ENCODE results near the gene PRKCH. TPM values are rescaled to one million over a fixed set of nuclear protein-coding genes. Genes with fewer than 3 reads are reported as not detected.
A peak's percentile ranks its signal among the peaks of the same experiment; 100 is the strongest.

Gene PRKCH
- total RNA-seq, 3 donors from 2014 or later (not counting 1 experiment from before 2014, with no cell fraction given) = 610 to 756 (median 618) TPM

- Mint-ChIP-seq H3K27ac (no peak overlapping the region), H3K27me3 (ENCODE audit: low read depth in 2 of 2) (no peaks in the 10 kb centered on the region), H3K4me1 (peaks cover 95% of the 10 kb centered on the region in 2 donors), H3K4me3 (peak overlapping the region; percentile 63), H3K36me3 (no peaks in the 10 kb centered on the region), H3K9me3 (no peaks in the 10 kb centered on the region)
- Histone ChIP-seq H3K9me3 (ENCODE audit: control insufficient read depth, insufficient read depth, low read length) (no peaks in the 10 kb centered on the region), H3K4me3 (ENCODE audit: low read length) (no peak overlapping the region), H3K4me1 (ENCODE audit: control insufficient read depth, insufficient read depth, low read length) (peaks cover 83% of the 10 kb centered on the region), H3K36me3 (ENCODE audit: control insufficient read depth, insufficient read depth, low read length) (peaks cover 22% of the 10 kb centered on the region), H3K27me3 (ENCODE audit: control insufficient read depth, insufficient read depth, low read length) (no peaks in the 10 kb centered on the region), H3K27ac (ENCODE audit: low read length) (peak overlapping the region; percentile 99)
- intact Hi-C loops (cut with micrococcal nuclease) = loop anchor here (5.0 to 10.0 kb wide), 2 partner anchors 120 to 188 kb away; no protein-coding TSS in a partner anchor
- no peak for DNase-seq
- no peak for TF ChIP-seq CTCF (IDR thresholded peaks at IDR 0.05)
- no peak for ATAC-seq
- 87% methylated on average over 2 of the region's 3 CpGs for WGBS (ENCODE audit: insufficient coverage)
Observed at GRCh38 chr14:61474701-61475100, 153.3 kb downstream of the PRKCH start.

- intact Hi-C loops (cut with micrococcal nuclease) = loop anchor here (5.0 to 10.0 kb wide), 2 partner anchors 119 to 187 kb away; no protein-coding TSS in a partner anchor
- H3K36me3 ChIP-seq (ENCODE audit: control insufficient read depth, insufficient read depth, low read length) = peaks cover 26% of the 10 kb centered on the region
- no peak overlapping the region for H3K27ac Mint-ChIP-seq
- DNase-seq (peak in 1 of 2 donors; percentile 82), ATAC-seq (no peak)
- no peaks in the 10 kb centered on the region for H3K9me3 Mint-ChIP-seq
- H3K4me1 ChIP-seq (ENCODE audit: control insufficient read depth, insufficient read depth, low read length) = peaks cover 80% of the 10 kb centered on the region
- no peak overlapping the region for H3K4me3 ChIP-seq (ENCODE audit: low read length)
- WGBS (ENCODE audit: insufficient coverage) = 0% methylated on average over 1 of the region's 4 CpGs
- peaks cover 95% of the 10 kb centered on the region in 2 donors for H3K4me1 Mint-ChIP-seq
- no peaks in the 10 kb centered on the region for H3K27me3 Mint-ChIP-seq (ENCODE audit: low read depth in 2 of 2)
- peak overlapping the region; percentile 99 for H3K27ac ChIP-seq (ENCODE audit: low read length)
- peak overlapping the region; percentile 63 for H3K4me3 Mint-ChIP-seq
- no peaks in the 10 kb centered on the region for H3K9me3 ChIP-seq (ENCODE audit: control insufficient read depth, insufficient read depth, low read length)
- H3K36me3 Mint-ChIP-seq = no peaks in the 10 kb centered on the region
- H3K27me3 ChIP-seq (ENCODE audit: control insufficient read depth, insufficient read depth, low read length) = no peaks in the 10 kb centered on the region
- peak; percentile 77 for TF ChIP-seq CTCF (IDR thresholded peaks at IDR 0.05)
Observed at GRCh38 chr14:61475316-61475715, 153.9 kb downstream of the PRKCH start.

GRCh38 chr14:61476105-61476753 lies 154.8 kb downstream of the PRKCH start:
- Histone ChIP-seq H3K36me3 (ENCODE audit: control insufficient read depth, insufficient read depth, low read length) (peaks cover 28% of the 10 kb centered on the region), H3K9me3 (ENCODE audit: control insufficient read depth, insufficient read depth, low read length) (no peaks in the 10 kb centered on the region), H3K4me3 (ENCODE audit: low read length) (no peak overlapping the region), H3K27ac (ENCODE audit: low read length) (peak overlapping the region; percentile 99), H3K27me3 (ENCODE audit: control insufficient read depth, insufficient read depth, low read length) (no peaks in the 10 kb centered on the region), H3K4me1 (ENCODE audit: control insufficient read depth, insufficient read depth, low read length) (peaks cover 80% of the 10 kb centered on the region)
- Mint-ChIP-seq H3K27ac (no peak overlapping the region), H3K9me3 (no peaks in the 10 kb centered on the region), H3K36me3 (no peaks in the 10 kb centered on the region), H3K4me3 (peak overlapping the region; percentile 60), H3K4me1 (peaks cover 95% of the 10 kb centered on the region in 2 donors), H3K27me3 (ENCODE audit: low read depth in 2 of 2) (no peaks in the 10 kb centered on the region)
- no peak for TF ChIP-seq CTCF (IDR thresholded peaks at IDR 0.05)
- WGBS (ENCODE audit: insufficient coverage) = 78% methylated on average over 2 of the region's 2 CpGs
- peak in 2 of 3 donors; percentile 1 to 2 for ATAC-seq
- no peak for DNase-seq
- intact Hi-C loops (cut with micrococcal nuclease) = loop anchor here (2.0 to 10.0 kb wide), 4 partner anchors 27 to 186 kb away; no protein-coding TSS in a partner anchor

Data from natural killer cell (primary cell).